Testis (tissue), 2 donors: ENCODE measurements around the gene MSI2.

Experiments used
- CTCF ChIP-seq, 3 experiments: fragments of 450-650 bp in 2 of 3; fragments of 200-600 bp in 1 of 3; sonication (generic) in 1 of 3; IDR thresholded peaks; one replicate each; pipeline ENCODE4 v1.5.1; 2016 to 2019; ENCODE audit warnings: antibody characterized with exemption in 3 of 3, mild to moderate bottlenecking in 2 of 3, moderate library complexity in 1 of 3
- POLR2A ChIP-seq: fragments of 450-650 bp; IDR thresholded peaks from one replicate; pipeline ENCODE4 v1.6.1; 2017; ENCODE audit warnings: antibody characterized with exemption, mild to moderate bottlenecking, moderate library complexity

DNA sequence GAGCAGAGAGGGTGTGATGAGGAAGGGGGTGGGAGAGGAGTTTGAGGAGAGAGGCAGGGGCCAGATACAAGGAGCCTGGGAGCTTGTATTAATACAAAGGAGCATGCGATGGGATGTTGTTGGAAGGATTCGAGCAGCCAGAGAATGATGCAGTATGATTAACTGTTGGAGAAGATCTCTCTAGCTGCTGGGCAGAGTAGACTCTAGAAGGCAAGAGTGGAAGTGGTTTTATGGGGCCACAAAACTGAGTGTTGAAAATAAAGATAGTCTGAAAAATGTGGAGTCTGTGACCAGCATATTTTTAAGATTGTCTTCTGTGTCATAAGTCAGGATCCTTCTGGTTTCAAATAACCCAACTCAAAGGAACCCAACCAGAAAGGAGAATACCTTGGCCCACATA, 98.3 kb downstream of the MSI2 start:
- TF ChIP-seq CTCF (IDR thresholded peaks at IDR 0.05) (no peak), POLR2A (no peak)
